HAP-1 (cell line): ENCODE measurements around the gene NR2C1.

Source experiments
- DNase-seq, 2 experiments: peaks; one replicate each; pipeline ENCODE4 v3.0.0-alpha.2; 2016 to 2020; ENCODE audit warnings: low spot score in 2 of 2
- H3K27me3 ChIP-seq: fragments of 250-450 bp; sonication (Bioruptor Pico); 2 replicates; pipeline ENCODE4 v1.5.1; 2020; ENCODE audit warnings: low read depth, mild to moderate bottlenecking, moderate library complexity
- H3K36me3 ChIP-seq: fragments of 250-450 bp; sonication (Bioruptor Pico); replicated peaks from 2 replicates; pipeline ENCODE4 v1.5.1; 2020; ENCODE audit warnings: mild to moderate bottlenecking
- H3K4me1 ChIP-seq: fragments of 250-450 bp; sonication (Bioruptor Pico); 2 replicates; pipeline ENCODE4 v1.5.1; 2020; ENCODE audit warnings: mild to moderate bottlenecking
- H3K4me3 ChIP-seq: fragments of 250-450 bp; sonication (Bioruptor Pico); 2 replicates; pipeline ENCODE4 v1.5.1; 2020; ENCODE audit warnings: mild to moderate bottlenecking, moderate library complexity
- H3K9me3 ChIP-seq: fragments of 250-450 bp; sonication (Bioruptor Pico); 2 replicates; pipeline ENCODE4 v1.5.1; 2020; ENCODE audit warnings: mild to moderate bottlenecking, moderate library complexity
- in situ Hi-C: fragments of 300-500 bp; cut with MboI; formaldehyde crosslinking; loops from 3 replicates; pipeline ENCODE4 v1.14.3; 2020; ENCODE audit warnings: low sequenced_read_pairs, inconsistent platforms, mixed read lengths

NR2C1 gene

DNA sequence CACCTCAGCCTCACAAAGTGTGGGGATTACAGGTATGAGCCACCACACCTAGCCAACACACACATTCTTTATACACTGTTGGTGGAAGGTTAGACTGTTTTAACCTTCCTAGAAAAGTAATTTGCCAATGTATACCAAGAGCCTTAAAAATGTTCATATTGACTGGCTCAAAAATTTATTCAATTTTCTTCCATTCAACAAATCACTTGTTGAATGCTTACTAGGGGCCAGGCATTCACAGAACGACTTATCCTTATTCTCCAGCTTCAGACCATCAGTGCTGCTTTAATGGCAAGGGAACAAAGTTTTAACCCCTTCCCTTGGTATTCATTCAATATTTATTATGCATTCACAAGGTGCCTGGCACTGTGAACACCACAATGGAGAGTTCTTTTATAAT is 3.0 kb downstream of the NR2C1 start:
- Histone ChIP-seq H3K27me3 (no peaks in the 10 kb centered on the region), H3K4me1 (peaks cover 2% of the 10 kb centered on the region; the same call in 1 of the 2 replicates), H3K9me3 (no peaks in the 10 kb centered on the region), H3K4me3 (no peak overlapping the region), H3K36me3 (peaks cover 24% of the 10 kb centered on the region)
- in situ Hi-C loops = no loop called here
- no peak for DNase-seq

DNA sequence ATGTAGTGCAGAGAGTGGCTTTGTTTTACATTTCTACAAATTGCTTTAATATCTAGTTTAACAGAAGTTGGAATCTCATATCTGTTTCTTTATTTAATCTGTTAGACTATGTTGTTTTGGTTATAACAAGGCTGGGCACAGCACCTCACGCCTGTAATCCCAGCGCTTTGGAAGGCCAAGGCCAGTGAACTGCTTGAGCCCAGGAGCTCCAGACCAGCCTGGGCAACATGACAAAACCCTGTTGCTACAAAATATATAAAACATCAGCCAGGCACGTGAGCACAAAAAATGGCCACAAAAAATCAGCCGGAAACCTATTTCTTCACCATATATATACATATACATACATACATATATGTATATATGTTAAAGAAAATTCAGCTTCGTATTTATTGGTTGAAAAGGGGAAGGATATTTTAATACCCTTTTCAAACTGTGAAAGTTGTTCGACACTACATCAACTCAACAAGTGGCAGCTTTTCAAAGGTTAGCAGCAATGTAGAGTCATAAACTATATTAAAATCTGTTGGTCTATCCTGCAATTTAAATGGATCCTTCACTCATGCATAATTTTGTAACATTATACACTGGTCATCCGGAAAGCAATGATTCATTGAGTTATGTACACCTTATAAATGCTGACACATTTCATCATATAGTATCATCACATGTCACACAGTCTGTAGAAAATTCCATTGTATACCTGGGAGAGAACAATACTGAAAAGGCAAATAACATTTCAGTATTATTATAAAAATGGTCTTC is 7.1 kb downstream of the NR2C1 start:
- no peak for DNase-seq
- no peaks in the 10 kb centered on the region for H3K27me3 ChIP-seq
- no peak overlapping the region for H3K4me3 ChIP-seq
- no peaks in the 10 kb centered on the region for H3K4me1 ChIP-seq
- H3K36me3 ChIP-seq = peaks cover 31% of the 10 kb centered on the region
- in situ Hi-C loops = no loop called here
- no peaks in the 10 kb centered on the region for H3K9me3 ChIP-seq

DNA sequence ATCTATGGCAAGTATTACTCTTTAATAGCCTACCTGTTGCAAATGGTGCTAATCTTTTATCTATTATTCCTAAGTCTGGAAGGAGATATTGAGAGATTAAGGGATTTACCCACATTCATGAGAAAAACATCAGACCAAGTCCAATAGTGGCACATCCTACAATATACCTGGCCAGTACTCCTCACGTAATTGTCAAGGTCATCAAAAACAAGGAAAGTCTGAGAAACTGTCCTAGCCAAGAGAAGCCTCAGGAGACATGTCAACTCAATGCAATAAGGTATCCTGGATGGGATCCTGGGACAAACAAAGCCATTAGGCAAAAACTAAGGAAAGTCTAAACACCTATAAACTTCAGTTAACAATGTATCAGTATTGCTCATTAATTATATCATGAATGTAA is 12.5 kb downstream of the NR2C1 start:
- no peak for DNase-seq
- peaks cover 43% of the 10 kb centered on the region for H3K36me3 ChIP-seq
- in situ Hi-C loops = no loop called here

DNA sequence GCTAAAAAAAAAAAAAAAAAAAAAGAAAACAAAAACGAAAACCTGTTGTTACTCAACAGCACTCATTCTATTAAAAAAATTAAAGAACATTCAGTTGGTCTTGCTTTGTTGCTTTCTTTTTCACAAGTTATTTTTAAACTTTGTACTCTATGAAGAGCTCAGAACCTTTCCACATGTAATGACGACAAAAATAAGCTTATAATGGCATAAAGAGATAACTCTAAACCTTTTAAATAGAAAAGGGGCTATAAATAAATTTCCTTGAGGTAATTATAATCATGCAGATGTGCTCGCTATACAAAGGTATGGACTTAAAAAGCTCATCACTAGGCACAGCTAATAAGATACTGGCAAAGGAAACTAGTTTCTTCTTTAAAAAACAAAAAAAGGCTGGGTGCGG is 13.4 kb downstream of the NR2C1 start:
- in situ Hi-C loops = no loop called here
- Histone ChIP-seq H3K9me3 (no peaks in the 10 kb centered on the region), H3K36me3 (peaks cover 43% of the 10 kb centered on the region), H3K27me3 (no peaks in the 10 kb centered on the region), H3K4me1 (peaks cover 5% of the 10 kb centered on the region), H3K4me3 (no peak overlapping the region)
- no peak for DNase-seq

More for the DNA sequence above, 12.5 kb downstream of the NR2C1 start:
- H3K9me3 ChIP-seq = no peaks in the 10 kb centered on the region
- no peaks in the 10 kb centered on the region for H3K27me3 ChIP-seq
- no peaks in the 10 kb centered on the region for H3K4me1 ChIP-seq
- no peak overlapping the region for H3K4me3 ChIP-seq

DNA sequence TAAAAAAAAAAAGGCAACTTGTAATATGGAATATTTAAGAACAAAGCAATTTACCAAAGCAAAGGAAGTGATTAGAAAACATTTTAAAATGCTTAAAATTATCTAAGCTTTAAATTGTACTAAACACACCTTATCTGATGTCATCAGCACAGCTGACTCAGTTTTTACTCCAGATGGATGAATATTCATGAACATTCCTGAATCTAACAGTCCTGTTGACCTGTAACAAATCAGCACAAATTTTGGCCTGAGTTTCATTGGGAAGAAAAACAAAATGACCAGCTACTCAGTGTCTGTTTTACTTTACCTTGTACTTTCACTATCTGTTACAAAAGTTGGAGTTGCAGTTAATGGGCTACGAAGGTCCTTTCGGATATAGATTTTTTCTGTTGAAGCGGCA is 16.0 kb downstream of the NR2C1 start:
- H3K9me3 ChIP-seq = no peaks in the 10 kb centered on the region
- peaks cover 47% of the 10 kb centered on the region for H3K36me3 ChIP-seq
- no peak overlapping the region for H3K4me3 ChIP-seq
- DNase-seq = no peak
- H3K4me1 ChIP-seq = peaks cover 9% of the 10 kb centered on the region
- in situ Hi-C loops = no loop called here
- no peaks in the 10 kb centered on the region for H3K27me3 ChIP-seq

DNA sequence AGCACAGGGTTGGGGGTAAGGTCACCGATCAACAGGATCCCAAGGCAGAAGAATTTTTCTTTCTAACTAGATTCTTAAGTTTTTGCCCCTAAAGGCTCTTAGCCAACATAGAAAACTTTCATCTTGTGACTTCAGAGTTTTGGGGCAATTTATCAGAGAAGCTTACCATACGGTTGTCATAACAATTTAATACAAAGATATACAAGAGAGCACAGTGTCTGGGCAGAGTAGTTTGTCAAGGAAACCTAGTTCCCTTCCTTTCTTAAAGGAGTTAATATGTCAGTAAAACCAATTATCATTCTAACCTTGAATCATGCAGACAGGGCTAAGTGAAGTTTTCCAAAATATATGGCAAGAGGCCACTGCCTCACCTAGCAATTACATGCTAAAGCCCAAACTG is 18.4 kb downstream of the NR2C1 start:
- H3K36me3 ChIP-seq = peaks cover 45% of the 10 kb centered on the region
- in situ Hi-C loops = no loop called here
- no peaks in the 10 kb centered on the region for H3K27me3 ChIP-seq
- DNase-seq = no peak
- H3K4me1 ChIP-seq = peaks cover 9% of the 10 kb centered on the region
- H3K4me3 ChIP-seq = no peak overlapping the region
- no peaks in the 10 kb centered on the region for H3K9me3 ChIP-seq

DNA sequence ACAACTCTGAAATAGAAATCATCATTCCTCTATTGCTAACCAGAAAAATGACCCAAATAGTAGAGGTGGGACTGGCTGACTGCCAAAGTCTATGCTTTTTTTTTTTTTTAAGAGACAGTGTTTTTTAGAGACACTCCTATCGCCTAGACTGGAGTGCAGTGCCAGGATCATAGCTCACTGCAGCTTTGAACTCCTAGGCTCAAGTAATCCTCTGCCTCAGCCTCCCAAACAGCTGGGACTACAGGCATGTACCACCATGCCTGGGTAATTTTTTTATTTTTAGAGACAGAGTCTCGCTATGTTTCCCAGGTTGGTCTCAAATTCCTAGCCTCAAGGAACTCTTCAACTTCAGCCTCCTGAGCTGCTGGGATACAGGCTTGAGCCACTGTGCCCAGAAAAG is 19.2 kb downstream of the NR2C1 start:
- Histone ChIP-seq H3K36me3 (peaks cover 40% of the 10 kb centered on the region), H3K27me3 (no peaks in the 10 kb centered on the region), H3K4me1 (peaks cover 9% of the 10 kb centered on the region), H3K4me3 (no peak overlapping the region), H3K9me3 (no peaks in the 10 kb centered on the region)
- in situ Hi-C loops = no loop called here
- DNase-seq = no peak

DNA sequence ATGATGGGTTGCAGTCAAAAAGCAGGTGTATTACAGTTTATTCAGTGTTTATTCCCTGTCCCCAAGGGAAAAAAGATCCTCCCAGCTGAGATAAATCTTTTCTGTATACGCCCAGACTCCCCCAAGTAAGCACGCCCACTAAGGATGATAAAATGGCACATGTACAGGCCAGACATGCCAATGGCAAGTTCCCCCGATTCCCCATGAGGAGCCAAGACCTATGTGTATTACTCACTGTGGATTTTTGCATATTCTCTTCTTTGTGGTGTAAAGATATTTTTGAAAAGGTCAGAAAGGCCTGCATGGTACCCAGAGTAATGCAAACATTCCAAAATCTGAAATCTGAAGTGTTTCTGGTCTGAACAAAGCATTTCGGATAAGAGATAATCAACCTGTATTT is 22.2 kb downstream of the NR2C1 start:
- H3K4me1 ChIP-seq = peaks cover 9% of the 10 kb centered on the region
- no peak for DNase-seq
- peaks cover 39% of the 10 kb centered on the region for H3K36me3 ChIP-seq
- no peaks in the 10 kb centered on the region for H3K9me3 ChIP-seq
- in situ Hi-C loops = no loop called here
- no peaks in the 10 kb centered on the region for H3K27me3 ChIP-seq
- H3K4me3 ChIP-seq = no peak overlapping the region

DNA sequence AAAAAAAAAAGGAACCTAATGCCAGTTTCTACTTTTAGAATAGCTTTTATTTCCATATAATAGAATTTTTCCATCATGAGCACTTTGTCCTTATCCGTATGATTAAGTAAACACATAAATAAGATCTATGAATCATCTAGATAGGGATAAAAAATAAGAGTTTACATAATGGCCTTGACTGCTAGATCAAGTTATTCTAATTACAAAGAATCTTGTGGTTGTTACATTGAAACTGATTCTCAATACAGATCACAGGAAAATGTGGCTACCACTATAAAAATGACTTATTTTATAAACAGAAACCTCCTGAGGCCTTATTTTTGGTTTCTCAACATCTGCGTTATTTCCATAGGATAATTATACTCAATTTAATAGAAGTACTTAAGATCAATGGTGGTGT is 35.5 kb downstream of the NR2C1 start:
- in situ Hi-C loops = no loop called here
- Histone ChIP-seq H3K4me1 (no peaks in the 10 kb centered on the region), H3K9me3 (no peaks in the 10 kb centered on the region), H3K27me3 (no peaks in the 10 kb centered on the region), H3K36me3 (peaks cover 30% of the 10 kb centered on the region), H3K4me3 (no peak overlapping the region)
- no peak for DNase-seq

DNA sequence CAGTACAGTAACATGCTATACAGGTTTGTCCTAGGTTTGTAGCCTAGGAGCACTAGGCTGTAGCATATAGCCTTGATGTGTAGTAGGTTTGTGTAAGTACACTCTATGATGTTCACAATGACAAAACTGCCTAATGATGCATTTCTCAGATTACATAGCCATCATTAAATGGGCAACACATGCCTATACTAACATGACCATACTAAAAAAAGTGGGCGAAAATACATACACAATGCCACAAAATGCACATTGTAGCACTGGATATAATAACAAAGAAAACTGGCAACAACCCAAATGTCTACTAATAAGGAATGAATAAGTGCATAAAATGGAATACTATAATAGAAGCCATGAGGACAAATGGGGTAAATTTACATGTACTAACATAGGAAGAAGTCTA is 38.7 kb downstream of the NR2C1 start:
- Histone ChIP-seq H3K9me3 (no peaks in the 10 kb centered on the region), H3K36me3 (peaks cover 29% of the 10 kb centered on the region), H3K27me3 (no peaks in the 10 kb centered on the region), H3K4me1 (no peaks in the 10 kb centered on the region), H3K4me3 (no peak overlapping the region)
- in situ Hi-C loops = no loop called here
- no peak for DNase-seq

DNA sequence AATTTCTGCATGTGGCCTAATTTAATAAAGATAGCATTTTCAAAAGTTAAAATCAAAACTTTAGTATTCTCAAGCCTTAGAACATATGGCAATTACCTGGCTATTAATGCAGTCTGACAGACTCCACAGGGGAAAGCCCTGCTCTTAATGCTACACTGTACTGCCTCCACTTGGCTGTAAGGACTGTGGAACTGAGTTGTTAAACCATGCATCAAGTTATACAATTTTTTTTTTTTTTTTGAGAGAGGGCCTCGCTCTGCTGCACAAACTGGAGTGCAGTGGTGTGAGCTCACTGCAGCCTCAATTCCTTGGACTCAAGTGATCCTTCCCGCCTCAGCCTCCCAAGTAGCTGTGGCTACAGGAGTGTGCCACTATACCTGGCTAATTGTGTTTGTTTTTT is 50.9 kb downstream of the NR2C1 start:
- Histone ChIP-seq H3K27me3 (no peaks in the 10 kb centered on the region), H3K4me3 (no peak overlapping the region), H3K36me3 (peaks cover 8% of the 10 kb centered on the region; the same call in 1 of the 2 replicates), H3K9me3 (no peaks in the 10 kb centered on the region), H3K4me1 (no peaks in the 10 kb centered on the region)
- in situ Hi-C loops = no loop called here
- no peak for DNase-seq

DNA sequence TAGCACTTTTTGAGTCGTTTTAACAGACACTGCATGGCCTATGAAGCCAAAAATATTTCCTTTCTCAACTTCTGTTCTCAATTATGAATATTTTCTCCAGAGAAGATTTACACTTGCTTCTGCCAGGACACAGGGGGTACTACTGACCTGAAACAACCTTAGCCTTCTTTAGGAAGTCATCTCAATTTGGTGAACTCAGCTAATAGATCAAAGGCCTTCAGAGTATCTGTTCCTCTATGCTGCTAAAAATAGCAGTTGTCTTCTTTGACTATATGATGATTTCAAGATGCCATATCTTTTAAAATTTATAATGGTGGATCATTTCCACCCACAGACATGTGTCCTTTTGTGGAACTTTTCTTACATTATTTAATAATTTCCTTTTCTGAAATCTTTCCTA is 55.9 kb downstream of the NR2C1 start:
- DNase-seq = no peak
- in situ Hi-C loops = no loop called here
- Histone ChIP-seq H3K27me3 (no peaks in the 10 kb centered on the region), H3K9me3 (no peaks in the 10 kb centered on the region), H3K4me3 (no peak overlapping the region), H3K36me3 (no peaks in the 10 kb centered on the region), H3K4me1 (no peaks in the 10 kb centered on the region)

DNA sequence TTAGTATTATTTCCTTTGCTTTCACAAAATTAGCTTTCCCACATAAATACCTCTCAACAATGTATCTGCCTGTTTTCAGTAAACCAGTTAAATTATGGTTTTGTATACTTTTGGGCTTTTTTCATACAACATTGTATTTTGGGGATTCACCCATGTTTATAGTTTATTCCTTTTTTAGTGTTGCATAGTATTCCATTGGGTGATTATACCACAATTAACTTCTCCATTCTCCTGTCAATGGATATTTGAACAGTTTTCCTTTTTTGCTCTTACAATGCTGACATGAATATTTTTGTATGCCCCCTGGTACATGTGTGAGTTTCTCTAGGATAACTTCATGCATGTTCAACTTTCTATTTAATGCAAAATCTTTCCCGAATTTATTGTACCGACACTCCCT is 57.3 kb downstream of the NR2C1 start:
- H3K9me3 ChIP-seq = no peaks in the 10 kb centered on the region
- in situ Hi-C loops = no loop called here
- no peaks in the 10 kb centered on the region for H3K4me1 ChIP-seq
- no peak for DNase-seq
- H3K36me3 ChIP-seq = no peaks in the 10 kb centered on the region
- H3K4me3 ChIP-seq = no peak overlapping the region
- no peaks in the 10 kb centered on the region for H3K27me3 ChIP-seq

DNA sequence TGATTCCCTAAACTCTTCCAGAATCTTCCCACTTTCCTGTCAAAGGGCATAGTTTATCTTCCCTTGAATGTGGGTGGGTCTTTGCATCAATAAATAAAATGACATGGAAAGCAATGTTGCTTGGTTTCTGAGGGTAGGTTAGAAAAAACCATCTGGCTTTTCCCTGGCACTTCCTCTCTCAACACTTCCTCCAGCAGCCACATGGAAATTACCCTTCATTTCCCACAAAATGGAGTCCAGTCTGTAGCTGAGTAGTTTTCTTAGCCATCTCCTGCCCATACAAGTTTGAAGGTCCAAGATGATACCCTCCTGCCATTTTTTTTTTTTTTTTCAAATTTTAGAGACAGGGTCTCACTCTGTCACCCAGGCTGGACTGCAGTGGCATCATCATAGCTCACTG is 58.9 kb downstream of the NR2C1 start:
- Histone ChIP-seq H3K27me3 (no peaks in the 10 kb centered on the region), H3K4me1 (peaks cover 5% of the 10 kb centered on the region; the same call in 1 of the 2 replicates), H3K36me3 (no peaks in the 10 kb centered on the region), H3K4me3 (no peak overlapping the region), H3K9me3 (no peaks in the 10 kb centered on the region)
- DNase-seq = no peak
- in situ Hi-C loops = no loop called here

DNA sequence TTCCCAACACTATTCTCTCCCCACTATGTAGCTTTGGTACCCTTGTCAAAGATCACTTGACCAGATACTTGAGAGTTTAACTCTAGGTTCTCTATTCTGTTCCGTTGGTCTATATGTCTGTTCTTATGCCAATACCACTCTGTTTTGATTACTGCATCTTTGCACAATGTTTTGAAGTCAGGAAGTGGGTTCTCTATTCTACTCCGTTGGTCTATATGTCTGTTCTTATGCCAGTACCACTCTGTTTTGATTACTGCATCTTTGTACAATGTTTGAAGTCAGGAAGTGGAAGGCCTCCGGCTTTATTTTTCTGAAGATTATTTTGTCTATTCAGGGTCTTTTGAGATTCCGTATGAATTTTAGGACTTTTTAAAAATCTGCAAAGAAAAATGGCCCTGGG is 67.2 kb downstream of the NR2C1 start:
- peaks cover 8% of the 10 kb centered on the region for H3K4me1 ChIP-seq
- no peaks in the 10 kb centered on the region for H3K27me3 ChIP-seq
- H3K36me3 ChIP-seq = peaks cover 3% of the 10 kb centered on the region; the same call in 1 of the 2 replicates
- H3K4me3 ChIP-seq = no peak overlapping the region
- no peak for DNase-seq
- in situ Hi-C loops = no loop called here
- peaks cover 13% of the 10 kb centered on the region for H3K9me3 ChIP-seq
